HEK293 (cell line): ENCODE data around the gene SH3RF3.

Source experiments
- CTCF ChIA-PET: fragments of 350-600 bp; formaldehyde crosslinking; extraction: SDS; loops from one replicate; lab custom pipeline; 2021; ENCODE audit warnings: antibody characterized with exemption; lab: Yijun Ruan, JAX
- POLR2A ChIA-PET: fragments of 300-600 bp; formaldehyde crosslinking; extraction: SDS; loops from one replicate; lab custom pipeline; 2020; ENCODE audit warnings: antibody characterized with exemption, inconsistent platforms; lab: Yijun Ruan, JAX
- H3K27ac ChIP-seq: fragments of 200-500 bp; sonication (Bioruptor generic); 2 replicates; pipeline ENCODE4 v1.5.1; 2014; ENCODE audit warnings: low read depth, low read length, control low read depth, inconsistent platforms; ENCODE audit errors: extremely low read depth
- H3K36me3 ChIP-seq, 2 experiments: fragments of 200-500 bp in 1 of 2; sonication (Bioruptor generic) in 1 of 2; 1 replicate in 1 of 2; 2 replicates in 1 of 2; pipeline ENCODE4 v1.5.1; 2014 to 2017; ENCODE audit warnings: inconsistent platforms in 2 of 2, low read length in 2 of 2; ENCODE audit not compliant: control insufficient read depth in 2 of 2, insufficient read depth in 1 of 2
- H3K4me1 ChIP-seq: fragments of 200-500 bp; sonication (Bioruptor generic); 2 replicates; pipeline ENCODE4 v1.5.1; 2014; ENCODE audit warnings: mild to moderate bottlenecking, low read length, inconsistent platforms; ENCODE audit not compliant: control insufficient read depth, insufficient read depth
- H3K4me3 ChIP-seq: 2 replicates; pipeline ENCODE4 v1.5.1; 2011; ENCODE audit warnings: low read depth, mild to moderate bottlenecking, control low read depth, low read length, moderate library complexity
- H3K9me3 ChIP-seq: fragments of 200-500 bp; sonication (Bioruptor generic); 2 replicates; pipeline ENCODE4 v1.5.1; 2014; ENCODE audit warnings: low read depth, low read length, inconsistent platforms; ENCODE audit not compliant: control insufficient read depth, insufficient read depth
- BCL11A ChIP-seq: fragments of 450-650 bp; formaldehyde crosslinking; IDR thresholded peaks from 2 replicates; pipeline ENCODE4 v1.5.1; 2016; ENCODE audit warnings: low read depth, missing biosample characterization, missing genetic modification characterization
- GLI4 ChIP-seq: fragments of 450-650 bp; formaldehyde crosslinking; IDR thresholded peaks from 2 replicates; pipeline ENCODE4 v1.5.1; 2016; ENCODE audit warnings: missing biosample characterization, missing genetic modification characterization
- GLIS2 ChIP-seq: fragments of 450-650 bp; formaldehyde crosslinking; IDR thresholded peaks from 2 replicates; pipeline ENCODE4 v1.5.1; 2016; ENCODE audit warnings: missing biosample characterization, missing genetic modification characterization
- OSR2 ChIP-seq: fragments of 450-650 bp; formaldehyde crosslinking; IDR thresholded peaks from 2 replicates; pipeline ENCODE4 v1.5.1; 2016; ENCODE audit warnings: missing biosample characterization, missing genetic modification characterization
- OVOL3 ChIP-seq: fragments of 450-650 bp; formaldehyde crosslinking; IDR thresholded peaks from 2 replicates; pipeline ENCODE4 v1.5.1; 2016; ENCODE audit warnings: missing biosample characterization, missing genetic modification characterization
- SETDB1 ChIP-seq: IDR thresholded peaks from one replicate; pipeline ENCODE4 v1.6.1; 2017; ENCODE audit warnings: mild to moderate bottlenecking, low read length, moderate library complexity, mixed read lengths; ENCODE audit not compliant: insufficient read length
- WT1 ChIP-seq: fragments of 450-650 bp; formaldehyde crosslinking; IDR thresholded peaks from 2 replicates; pipeline ENCODE4 v1.5.1; 2016; ENCODE audit warnings: missing biosample characterization, missing genetic modification characterization
- ZBTB48 ChIP-seq: fragments of 450-650 bp; formaldehyde crosslinking; IDR thresholded peaks from 2 replicates; pipeline ENCODE4 v1.5.1; 2016; ENCODE audit warnings: missing biosample characterization, missing genetic modification characterization
- ZFHX2 ChIP-seq: fragments of 450-650 bp; formaldehyde crosslinking; conservative IDR thresholded peaks from 2 replicates; pipeline ENCODE4 v1.5.1; 2016; ENCODE audit warnings: missing biosample characterization, missing genetic modification characterization
- ZNF133 ChIP-seq: fragments of 450-650 bp; formaldehyde crosslinking; IDR thresholded peaks from 2 replicates; pipeline ENCODE4 v1.5.1; 2016; ENCODE audit warnings: missing biosample characterization, missing genetic modification characterization
- ZNF175 ChIP-seq: fragments of 450-650 bp; formaldehyde crosslinking; IDR thresholded peaks from 2 replicates; pipeline ENCODE4 v1.5.1; 2016; ENCODE audit warnings: missing biosample characterization, missing genetic modification characterization
- ZNF292 ChIP-seq: fragments of 450-650 bp; formaldehyde crosslinking; IDR thresholded peaks from 2 replicates; pipeline ENCODE4 v1.5.1; 2016; ENCODE audit warnings: low read depth, missing biosample characterization, missing genetic modification characterization, borderline replicate concordance
- ZNF311 ChIP-seq: fragments of 450-650 bp; formaldehyde crosslinking; IDR thresholded peaks from 2 replicates; pipeline ENCODE4 v1.5.1; 2017; ENCODE audit warnings: missing biosample characterization, missing genetic modification characterization, borderline replicate concordance
- ZNF426 ChIP-seq: fragments of 450-650 bp; formaldehyde crosslinking; IDR thresholded peaks from 2 replicates; pipeline ENCODE4 v1.5.1; 2017; ENCODE audit warnings: missing biosample characterization, missing genetic modification characterization, mild to moderate bottlenecking, inconsistent platforms, moderate library complexity
- ZNF48 ChIP-seq: fragments of 450-650 bp; formaldehyde crosslinking; IDR thresholded peaks from 2 replicates; pipeline ENCODE4 v1.5.1; 2016; ENCODE audit warnings: missing biosample characterization, missing genetic modification characterization
- ZNF530 ChIP-seq: fragments of 450-650 bp; formaldehyde crosslinking; IDR thresholded peaks from 2 replicates; pipeline ENCODE4 v1.5.1; 2016; ENCODE audit warnings: low read depth, missing biosample characterization, missing genetic modification characterization
- ZNF571 ChIP-seq: fragments of 450-650 bp; formaldehyde crosslinking; IDR thresholded peaks from 2 replicates; pipeline ENCODE4 v1.5.0; 2017; ENCODE audit warnings: missing biosample characterization, missing genetic modification characterization
- TF ChIP-seq, protein P1 (sequence below): fragments of 450-650 bp; formaldehyde crosslinking; IDR thresholded peaks from 2 replicates; pipeline ENCODE4 v1.5.1; 2016; ENCODE audit warnings: missing biosample characterization, missing genetic modification characterization, borderline replicate concordance
- TF ChIP-seq, protein P2 (sequence below): fragments of 450-650 bp; formaldehyde crosslinking; IDR thresholded peaks from 2 replicates; pipeline ENCODE4 v1.5.1; 2016; ENCODE audit warnings: missing biosample characterization, missing genetic modification characterization

Gene SH3RF3

DNA sequence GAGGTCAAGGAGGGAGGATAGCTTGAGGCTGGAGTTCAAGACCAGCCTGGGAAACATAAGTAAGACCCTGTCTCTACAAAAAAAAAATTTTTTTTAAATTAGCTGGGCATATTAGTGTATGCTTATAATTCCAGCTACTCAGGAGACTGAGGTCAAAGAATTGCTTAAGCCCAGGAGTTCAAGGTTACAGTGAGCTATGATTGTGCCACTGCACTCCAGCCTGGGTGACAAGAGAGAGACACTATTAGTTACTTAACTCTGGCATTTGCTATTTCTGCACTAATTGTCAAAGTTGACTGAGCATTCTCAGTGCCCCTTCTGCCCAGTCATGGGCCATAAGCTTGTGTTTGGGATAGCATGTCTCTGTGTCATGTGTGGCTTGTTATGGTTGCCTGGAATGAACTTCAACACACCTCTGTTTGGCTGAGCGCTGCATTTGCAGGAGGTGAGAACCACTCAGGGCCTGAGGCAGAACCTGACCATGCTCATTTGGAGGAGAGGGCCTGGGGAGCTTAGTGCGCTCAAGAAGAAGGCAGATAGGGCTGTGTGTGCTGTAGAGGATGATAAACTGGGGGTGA lies 77.7 kb downstream of the SH3RF3 start (continued):
- no peak for TF ChIP-seq ZNF175 (tag by site-specific recombination)
- TF ChIP-seq, all 188 proteins: peak for 0

DNA sequence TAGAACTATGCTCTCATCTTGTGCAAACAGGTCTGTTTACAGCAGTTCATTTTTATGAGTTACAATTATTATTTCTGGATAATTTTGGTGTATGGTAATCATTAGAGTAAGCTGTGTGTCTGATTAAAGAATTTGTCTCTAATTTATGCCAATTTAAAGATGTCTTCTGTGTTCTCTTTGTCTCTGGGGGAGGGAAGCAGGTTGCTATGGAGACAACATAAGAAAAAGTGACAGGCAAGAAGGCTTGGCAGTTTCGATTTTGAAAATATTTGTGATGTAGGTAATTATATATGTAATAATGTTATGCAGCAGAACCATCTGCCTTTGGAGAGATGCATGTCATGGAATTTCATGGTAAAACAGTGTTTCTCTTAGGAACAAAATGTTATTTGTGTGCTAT lies 78.2 kb downstream of the SH3RF3 start:
- CTCF ChIA-PET: interaction anchor here (0.7 to 1.8 kb wide), 3 partner anchors 12 to 302 kb away, joined by 3 to 5 read pairs (median 4); no protein-coding TSS in a partner anchor
- TF ChIP-seq ZNF311 (tag by site-specific recombination) (no peak), ZFHX2 (no peak), OSR2 (tag by site-specific recombination) (no peak), ZNF530 (tag by site-specific recombination) (no peak), WT1 (tag by site-specific recombination) (no peak), ZNF133 (tag by site-specific recombination) (no peak)
- Histone ChIP-seq H3K9me3 (no peaks in the 10 kb centered on the region), H3K27ac (no peak overlapping the region), H3K4me1 (peaks cover 7% of the 10 kb centered on the region), H3K36me3 (no peaks in the 10 kb centered on the region), H3K4me3 (no peak overlapping the region)
- POLR2A ChIA-PET: no interaction called here

DNA sequence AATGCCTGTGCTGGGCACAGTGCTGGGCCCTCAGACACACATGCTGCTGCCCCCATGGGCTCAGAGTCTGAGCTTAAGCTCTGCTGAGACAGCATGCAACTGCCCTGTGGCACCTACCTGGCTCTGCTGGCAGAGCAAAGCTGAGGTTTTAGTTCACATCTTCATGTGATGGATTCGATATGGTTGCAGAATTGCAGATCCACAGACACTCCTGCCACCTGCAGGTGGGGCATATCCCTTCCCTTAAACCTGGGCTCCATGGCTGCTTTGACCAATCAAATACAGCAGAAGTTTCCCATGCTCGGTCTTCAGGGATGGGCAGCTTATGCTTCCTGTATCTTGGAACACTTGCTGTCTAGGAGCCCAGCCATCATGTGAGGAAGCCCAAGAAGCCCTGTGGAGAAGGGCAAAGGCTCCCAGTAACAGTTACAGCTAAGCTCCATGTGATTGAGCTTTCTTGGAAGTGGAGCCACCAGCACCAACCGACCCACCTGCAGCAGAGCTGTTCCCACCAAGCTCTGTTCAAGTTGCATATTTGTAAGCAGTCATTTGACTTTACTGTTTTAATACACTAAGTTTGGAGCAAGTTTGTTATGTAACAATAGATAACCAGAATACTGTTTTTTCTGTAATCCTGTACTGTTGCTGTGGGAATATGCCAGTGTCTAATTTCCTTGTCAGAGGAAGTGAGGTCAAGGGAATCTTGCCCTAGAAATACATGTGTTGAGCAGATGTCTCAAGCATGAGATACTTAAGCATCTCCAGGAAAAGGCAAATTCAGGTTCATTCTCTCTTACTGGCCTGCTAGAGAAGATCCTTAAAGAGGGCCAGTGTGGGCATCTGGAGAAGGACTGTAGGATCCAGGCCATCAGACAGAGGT lies 79.3 kb downstream of the SH3RF3 start:
- Histone ChIP-seq H3K4me3 (no peak overlapping the region), H3K9me3 (no peaks in the 10 kb centered on the region), H3K36me3 (no peaks in the 10 kb centered on the region), H3K4me1 (peaks cover 14% of the 10 kb centered on the region), H3K27ac (no peak overlapping the region)
- ChIA-PET POLR2A (no interaction called here), CTCF (interaction anchor here (0.8 to 1.8 kb wide), 2 partner anchors 19 to 81 kb away, joined by 4 to 5 read pairs; no protein-coding TSS in a partner anchor)
- TF ChIP-seq SETDB1 (peak; percentile 36), ZNF292 (tag by site-specific recombination) (no peak)

DNA sequence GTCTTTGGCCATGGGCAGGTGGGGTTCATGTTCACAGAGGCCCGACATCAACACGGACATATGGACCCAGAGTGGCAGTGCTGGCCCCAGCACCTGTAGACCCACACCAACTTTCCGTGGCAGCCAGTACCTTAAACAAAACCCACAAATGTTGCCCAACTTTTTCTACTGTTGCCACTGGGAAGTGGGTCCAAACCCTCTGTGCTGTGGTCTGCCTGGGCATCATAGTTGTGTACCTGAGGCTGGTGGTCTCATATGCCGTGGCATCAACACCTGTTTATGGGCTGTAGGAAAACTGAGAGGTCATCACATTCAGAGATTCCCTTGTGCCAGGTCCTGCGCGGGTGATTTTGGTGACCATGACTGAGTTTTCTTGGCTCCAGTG lies 79.9 kb downstream of the SH3RF3 start:
- Histone ChIP-seq H3K9me3 (no peaks in the 10 kb centered on the region), H3K4me1 (peaks cover 19% of the 10 kb centered on the region), H3K36me3 (no peaks in the 10 kb centered on the region), H3K27ac (no peak overlapping the region), H3K4me3 (no peak overlapping the region)
- POLR2A ChIA-PET: no interaction called here
- CTCF ChIA-PET: interaction anchor here (0.7 to 1.8 kb wide), 3 partner anchors 20 to 302 kb away, joined by 3 to 5 read pairs (median 4); no protein-coding TSS in a partner anchor
- no peak for TF ChIP-seq ZNF426 (tag by site-specific recombination)
- TF ChIP-seq ZNF571 (tag by site-specific recombination): no peak
- TF ChIP-seq ZNF48: no peak
- no peak for TF ChIP-seq ZBTB48 (tag by site-specific recombination)
- no peak for TF ChIP-seq GLIS2 (tag by site-specific recombination)
- no peak for TF ChIP-seq GLI4 (tag by site-specific recombination)
- TF ChIP-seq OVOL3 (tag by site-specific recombination): no peak
- TF ChIP-seq, protein P1, sequence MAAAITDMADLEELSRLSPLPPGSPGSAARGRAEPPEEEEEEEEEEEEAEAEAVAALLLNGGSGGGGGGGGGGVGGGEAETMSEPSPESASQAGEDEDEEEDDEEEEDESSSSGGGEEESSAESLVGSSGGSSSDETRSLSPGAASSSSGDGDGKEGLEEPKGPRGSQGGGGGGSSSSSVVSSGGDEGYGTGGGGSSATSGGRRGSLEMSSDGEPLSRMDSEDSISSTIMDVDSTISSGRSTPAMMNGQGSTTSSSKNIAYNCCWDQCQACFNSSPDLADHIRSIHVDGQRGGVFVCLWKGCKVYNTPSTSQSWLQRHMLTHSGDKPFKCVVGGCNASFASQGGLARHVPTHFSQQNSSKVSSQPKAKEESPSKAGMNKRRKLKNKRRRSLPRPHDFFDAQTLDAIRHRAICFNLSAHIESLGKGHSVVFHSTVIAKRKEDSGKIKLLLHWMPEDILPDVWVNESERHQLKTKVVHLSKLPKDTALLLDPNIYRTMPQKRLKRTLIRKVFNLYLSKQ (tag by site-specific recombination): no peak
- TF ChIP-seq, protein P2, sequence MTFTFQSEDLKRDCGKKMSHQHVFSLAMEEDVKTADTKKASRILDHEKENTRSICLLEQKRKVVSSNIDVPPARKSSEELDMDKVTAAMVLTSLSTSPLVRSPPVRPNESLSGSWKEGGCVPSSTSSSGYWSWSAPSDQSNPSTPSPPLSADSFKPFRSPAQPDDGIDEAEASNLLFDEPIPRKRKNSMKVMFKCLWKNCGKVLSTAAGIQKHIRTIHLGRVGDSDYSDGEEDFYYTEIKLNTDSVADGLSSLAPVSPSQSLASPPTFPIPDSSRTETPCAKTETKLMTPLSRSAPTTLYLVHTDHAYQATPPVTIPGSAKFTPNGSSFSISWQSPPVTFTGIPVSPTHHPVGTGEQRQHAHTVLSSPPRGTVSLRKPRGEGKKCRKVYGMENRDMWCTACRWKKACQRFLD (tag by site-specific recombination): no peak
- no peak for TF ChIP-seq BCL11A (tag by site-specific recombination)
